HL-60/S4 treated with phorbol 12-myristate 13-acetate at 8.2 ng/mL for 4 days and 3 days (cell line): ENCODE results near the gene GPR160.
"Not testable (repeated sequence)": the region's sequence is repeated elsewhere in the genome, so short reads cannot be mapped to it uniquely, and the experiment has no call there.

Experiments used
- in situ Hi-C: fragments of 300-500 bp; cut with MboI; formaldehyde crosslinking; loops from 2 replicates; pipeline ENCODE4 v1.15.0; 2022; ENCODE audit warnings: low sequenced_read_pairs

The GPR160 gene

GRCh38 chr3:170037463-170038433 lies at the start of gene GPR160:
GPR160 (plus strand) TSS chr3:170037995; CDS start chr3:170083973, 45,978 bp downstream.
- in situ Hi-C loops, result no loop called here

- in situ Hi-C loops, result no loop called here
Observed at GRCh38 chr3:169990431-169990830, 47.4 kb upstream of the GPR160 start.

GRCh38 chr3:169992156-169992555 lies 45.6 kb upstream of the GPR160 start:
- in situ Hi-C loops, result no loop called here

- in situ Hi-C loops, result no loop called here
Observed at GRCh38 chr3:169992781-169993180, 45.0 kb upstream of the GPR160 start.

- in situ Hi-C loops, result no loop called here
Observed at GRCh38 chr3:169993761-169994160, 44.0 kb upstream of the GPR160 start.

GRCh38 chr3:169996063-169996462 lies 41.7 kb upstream of the GPR160 start:
- in situ Hi-C loops, result no loop called here

GRCh38 chr3:169998668-169999131 lies 39.1 kb upstream of the GPR160 start:
- in situ Hi-C loops, result no loop called here

GRCh38 chr3:169999433-169999832 lies 38.4 kb upstream of the GPR160 start:
- in situ Hi-C loops, result no loop called here

GRCh38 chr3:170000051-170000450 lies 37.7 kb upstream of the GPR160 start:
- in situ Hi-C loops, result no loop called here

GRCh38 chr3:170002231-170002630 lies 35.6 kb upstream of the GPR160 start:
- in situ Hi-C loops, result no loop called here

- in situ Hi-C loops, result no loop called here
Observed at GRCh38 chr3:170002879-170003278, 34.9 kb upstream of the GPR160 start.

GRCh38 chr3:170003881-170004356 lies 33.9 kb upstream of the GPR160 start:
- in situ Hi-C loops, result no loop called here

- in situ Hi-C loops, result no loop called here
Observed at GRCh38 chr3:170007031-170007663, 30.6 kb upstream of the GPR160 start.

GRCh38 chr3:170010498-170010897 lies 27.3 kb upstream of the GPR160 start:
- in situ Hi-C loops, result no loop called here

- in situ Hi-C loops, result no loop called here
Observed at GRCh38 chr3:170012683-170013400, 25.0 kb upstream of the GPR160 start.

- in situ Hi-C loops, result no loop called here
Observed at GRCh38 chr3:170016057-170016456, 21.7 kb upstream of the GPR160 start.

GRCh38 chr3:170019306-170019705 lies 18.5 kb upstream of the GPR160 start:
- in situ Hi-C loops, result not testable (repeated sequence)

- in situ Hi-C loops, result no loop called here
Observed at GRCh38 chr3:170021083-170021482, 16.7 kb upstream of the GPR160 start.

- in situ Hi-C loops, result no loop called here
Observed at GRCh38 chr3:170022336-170022735, 15.5 kb upstream of the GPR160 start.

- in situ Hi-C loops, result no loop called here
Observed at GRCh38 chr3:170023165-170023564, 14.6 kb upstream of the GPR160 start.

GRCh38 chr3:170024581-170024980 lies 13.2 kb upstream of the GPR160 start:
- in situ Hi-C loops, result no loop called here
